HepG2 (cell line): ENCODE results near the gene BICRA.

Experiments used
- GATAD1 ChIP-seq: IDR thresholded peaks from 2 replicates; pipeline ENCODE4 v1.6.1; 2016; ENCODE audit warnings: missing genetic modification reagents, missing compliant biosample characterization
- HOXA5 ChIP-seq: sonication (generic); formaldehyde crosslinking; IDR thresholded peaks from 2 replicates; pipeline ENCODE4 v1.4.0; 2020; ENCODE audit warnings: missing genetic modification reagents
- NAIF1 ChIP-seq: sonication (generic); formaldehyde crosslinking; IDR thresholded peaks from 2 replicates; pipeline ENCODE4 v1.5.0; 2020; ENCODE audit warnings: mild to moderate bottlenecking, missing genetic modification reagents, borderline replicate concordance
- ZFX ChIP-seq: sonication (generic); formaldehyde crosslinking; IDR thresholded peaks from 2 replicates; pipeline ENCODE4 v1.4.0; 2020; ENCODE audit warnings: mild to moderate bottlenecking, low read depth, missing genetic modification reagents, moderate library complexity
- ZNF530 ChIP-seq: sonication (generic); formaldehyde crosslinking; IDR thresholded peaks from 2 replicates; pipeline ENCODE4 v1.5.0; 2020; ENCODE audit warnings: low read depth, mild to moderate bottlenecking, missing genetic modification reagents
- TF ChIP-seq, protein P1 (sequence below): IDR thresholded peaks from 2 replicates; pipeline ENCODE4 v1.6.1; 2016; ENCODE audit warnings: low read depth, control low read depth
- TF ChIP-seq, protein P2 (sequence below): IDR thresholded peaks from 2 replicates; pipeline ENCODE4 v1.6.1; 2016; ENCODE audit warnings: mild to moderate bottlenecking
- TF ChIP-seq, protein P3 (sequence below): sonication (generic); formaldehyde crosslinking; IDR thresholded peaks from 2 replicates; pipeline ENCODE4 v1.5.0; 2020; ENCODE audit warnings: mild to moderate bottlenecking, missing genetic modification reagents, moderate library complexity

DNA sequence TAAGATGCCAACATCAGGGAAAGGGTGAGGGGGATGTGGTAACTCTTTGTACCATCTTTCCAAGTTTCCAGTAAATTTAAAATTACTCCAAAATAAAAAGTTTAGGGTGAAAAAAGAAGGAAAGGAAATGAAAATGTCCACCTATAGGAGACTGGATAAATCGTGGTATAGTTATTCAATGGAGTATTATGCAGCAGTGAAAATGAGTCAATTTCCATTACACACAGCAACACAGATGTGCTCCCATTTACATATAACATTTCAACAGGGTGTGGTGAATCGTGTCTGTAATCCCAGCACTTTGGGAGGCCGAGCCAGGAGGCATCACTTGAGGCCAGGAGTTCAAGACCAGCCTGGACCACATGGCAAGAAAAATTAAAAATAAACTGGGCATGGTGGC is 28.5 kb upstream of the BICRA start:
- TF ChIP-seq, protein P1, sequence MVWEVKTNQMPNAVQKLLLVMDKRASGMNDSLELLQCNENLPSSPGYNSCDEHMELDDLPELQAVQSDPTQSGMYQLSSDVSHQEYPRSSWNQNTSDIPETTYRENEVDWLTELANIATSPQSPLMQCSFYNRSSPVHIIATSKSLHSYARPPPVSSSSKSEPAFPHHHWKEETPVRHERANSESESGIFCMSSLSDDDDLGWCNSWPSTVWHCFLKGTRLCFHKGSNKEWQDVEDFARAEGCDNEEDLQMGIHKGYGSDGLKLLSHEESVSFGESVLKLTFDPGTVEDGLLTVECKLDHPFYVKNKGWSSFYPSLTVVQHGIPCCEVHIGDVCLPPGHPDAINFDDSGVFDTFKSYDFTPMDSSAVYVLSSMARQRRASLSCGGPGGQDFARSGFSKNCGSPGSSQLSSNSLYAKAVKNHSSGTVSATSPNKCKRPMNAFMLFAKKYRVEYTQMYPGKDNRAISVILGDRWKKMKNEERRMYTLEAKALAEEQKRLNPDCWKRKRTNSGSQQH (CRISPR knock-in tag) = no peak
- TF ChIP-seq, protein P2, sequence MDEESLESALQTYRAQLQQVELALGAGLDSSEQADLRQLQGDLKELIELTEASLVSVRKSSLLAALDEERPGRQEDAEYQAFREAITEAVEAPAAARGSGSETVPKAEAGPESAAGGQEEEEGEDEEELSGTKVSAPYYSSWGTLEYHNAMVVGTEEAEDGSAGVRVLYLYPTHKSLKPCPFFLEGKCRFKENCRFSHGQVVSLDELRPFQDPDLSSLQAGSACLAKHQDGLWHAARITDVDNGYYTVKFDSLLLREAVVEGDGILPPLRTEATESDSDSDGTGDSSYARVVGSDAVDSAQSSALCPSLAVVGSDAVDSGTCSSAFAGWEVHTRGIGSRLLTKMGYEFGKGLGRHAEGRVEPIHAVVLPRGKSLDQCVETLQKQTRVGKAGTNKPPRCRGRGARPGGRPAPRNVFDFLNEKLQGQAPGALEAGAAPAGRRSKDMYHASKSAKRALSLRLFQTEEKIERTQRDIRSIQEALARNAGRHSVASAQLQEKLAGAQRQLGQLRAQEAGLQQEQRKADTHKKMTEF (CRISPR knock-in tag) = no peak
- TF ChIP-seq ZFX (no peak), ZNF530 (CRISPR knock-in tag) (no peak), NAIF1 (CRISPR knock-in tag) (no peak), GATAD1 (CRISPR knock-in tag) (no peak), HOXA5 (CRISPR knock-in tag) (no peak)
- TF ChIP-seq, protein P3, sequence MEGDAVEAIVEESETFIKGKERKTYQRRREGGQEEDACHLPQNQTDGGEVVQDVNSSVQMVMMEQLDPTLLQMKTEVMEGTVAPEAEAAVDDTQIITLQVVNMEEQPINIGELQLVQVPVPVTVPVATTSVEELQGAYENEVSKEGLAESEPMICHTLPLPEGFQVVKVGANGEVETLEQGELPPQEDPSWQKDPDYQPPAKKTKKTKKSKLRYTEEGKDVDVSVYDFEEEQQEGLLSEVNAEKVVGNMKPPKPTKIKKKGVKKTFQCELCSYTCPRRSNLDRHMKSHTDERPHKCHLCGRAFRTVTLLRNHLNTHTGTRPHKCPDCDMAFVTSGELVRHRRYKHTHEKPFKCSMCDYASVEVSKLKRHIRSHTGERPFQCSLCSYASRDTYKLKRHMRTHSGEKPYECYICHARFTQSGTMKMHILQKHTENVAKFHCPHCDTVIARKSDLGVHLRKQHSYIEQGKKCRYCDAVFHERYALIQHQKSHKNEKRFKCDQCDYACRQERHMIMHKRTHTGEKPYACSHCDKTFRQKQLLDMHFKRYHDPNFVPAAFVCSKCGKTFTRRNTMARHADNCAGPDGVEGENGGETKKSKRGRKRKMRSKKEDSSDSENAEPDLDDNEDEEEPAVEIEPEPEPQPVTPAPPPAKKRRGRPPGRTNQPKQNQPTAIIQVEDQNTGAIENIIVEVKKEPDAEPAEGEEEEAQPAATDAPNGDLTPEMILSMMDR = no peak
